GM06990 (cell line): Measurements from ENCODE around the gene MALL.

Source experiments
- DNase-seq: peaks from one replicate; pipeline ENCODE4 v3.0.0-alpha.2; 2011; ENCODE audit not compliant: insufficient read length; ENCODE audit errors: extremely low read depth
- H3K27me3 ChIP-seq: replicated peaks from 2 replicates; pipeline ENCODE4 v1.6.0; 2011; ENCODE audit warnings: low read length; ENCODE audit not compliant: control insufficient read depth, insufficient read depth
- H3K36me3 ChIP-seq: 2 replicates; pipeline ENCODE4 v1.5.1; 2011; ENCODE audit warnings: low read length; ENCODE audit not compliant: control insufficient read depth, insufficient read depth
- H3K4me3 ChIP-seq: replicated peaks from 2 replicates; pipeline ENCODE4 v1.5.1; 2011; ENCODE audit warnings: low read depth, mild to moderate bottlenecking, control low read depth, low read length
- CTCF ChIP-seq: IDR thresholded peaks from 2 replicates; pipeline ENCODE4 v1.5.1; 2011; ENCODE audit warnings: low read length, control low read depth, mild to moderate bottlenecking, inconsistent platforms; ENCODE audit not compliant: insufficient read depth, poor library complexity, severe bottlenecking

The MALL gene

GRCh38 chr2:110134025-110134424, 18.4 kb upstream of the MALL start:
- TF ChIP-seq CTCF = no peak
- Histone ChIP-seq H3K4me3 (no peak overlapping the region), H3K27me3 (no peaks in the 10 kb centered on the region), H3K36me3 (no peaks in the 10 kb centered on the region)
- DNase-seq = no peak

DNA sequence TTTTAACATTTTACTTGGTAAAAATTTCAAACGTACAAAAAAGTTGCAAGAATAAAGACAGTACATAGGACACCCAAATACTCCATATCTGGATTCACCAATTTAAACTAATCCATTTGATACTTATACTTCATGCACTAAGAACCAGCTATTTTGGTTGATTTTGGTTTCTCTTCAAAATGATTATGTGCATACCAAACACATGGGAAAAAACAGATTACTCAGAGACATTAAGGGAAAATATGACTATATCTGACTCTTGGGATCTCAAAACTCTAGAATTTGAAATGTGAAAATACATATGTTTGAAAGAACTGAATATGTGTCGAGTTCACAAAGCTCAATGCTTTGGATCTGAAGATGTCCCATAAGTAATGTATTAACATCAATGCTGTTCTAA, 15.5 kb upstream of the MALL start:
- Histone ChIP-seq H3K36me3 (no peaks in the 10 kb centered on the region), H3K4me3 (no peak overlapping the region), H3K27me3 (no peaks in the 10 kb centered on the region)
- TF ChIP-seq CTCF = no peak
- DNase-seq = no peak

DNA sequence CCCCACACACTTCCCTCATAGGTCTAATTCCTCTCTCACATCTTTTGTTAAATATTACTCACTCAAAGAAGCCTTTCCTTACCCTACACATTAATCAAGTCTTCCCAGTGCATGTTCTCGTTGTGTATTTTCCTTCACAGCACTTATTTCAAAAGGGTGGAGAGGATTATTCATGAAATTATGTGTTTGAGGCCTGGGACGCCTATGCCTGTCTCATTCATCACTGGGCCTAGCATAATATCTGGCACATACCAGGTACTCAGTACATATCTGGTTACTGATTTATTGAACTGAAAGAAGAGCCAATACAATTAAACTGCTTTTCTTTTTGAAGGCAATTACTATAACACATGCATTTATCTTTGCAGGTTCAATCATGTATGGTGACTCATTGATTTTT, 15.1 kb upstream of the MALL start:
- Histone ChIP-seq H3K4me3 (no peak overlapping the region), H3K27me3 (no peaks in the 10 kb centered on the region), H3K36me3 (no peaks in the 10 kb centered on the region)
- no peak for TF ChIP-seq CTCF
- no peak for DNase-seq

- H3K4me3 ChIP-seq = no peak overlapping the region
- DNase-seq = no peak
Observed at GRCh38 chr2:110126906-110127305, 11.3 kb upstream of the MALL start.

DNA sequence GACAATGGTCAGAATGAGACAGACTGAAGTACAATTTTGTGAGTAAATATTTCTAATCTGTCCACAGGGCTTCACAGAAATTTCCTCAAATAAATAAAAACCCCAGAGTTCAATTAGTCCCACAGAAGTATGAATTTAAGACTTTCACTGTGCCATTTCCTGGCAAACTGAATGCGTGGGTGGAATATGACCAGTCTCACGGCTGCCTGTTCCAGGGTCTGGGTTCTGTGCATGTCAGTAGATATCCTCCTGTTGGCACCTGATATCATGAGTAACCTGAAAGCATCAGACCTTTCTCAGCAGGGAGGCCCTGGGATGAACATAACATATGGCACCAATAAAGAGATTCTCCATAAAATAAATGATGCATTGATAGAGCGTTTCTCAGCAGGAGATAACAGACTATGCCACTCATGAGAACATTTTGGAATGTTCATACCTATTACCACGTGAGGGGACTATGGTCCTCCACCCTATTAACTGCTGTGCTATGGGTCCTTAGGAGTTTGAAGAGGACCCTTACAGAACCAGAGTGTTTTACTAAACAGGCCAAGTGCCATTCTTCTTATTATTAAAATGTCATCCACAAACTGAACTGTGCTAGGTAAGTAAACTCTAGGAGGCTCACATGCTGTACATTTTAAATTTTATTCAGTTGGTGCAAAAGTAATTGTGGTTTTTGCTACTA, 10.6 kb upstream of the MALL start:
- DNase-seq = no peak
- TF ChIP-seq CTCF = no peak
- no peaks in the 10 kb centered on the region for H3K36me3 ChIP-seq
- no peak overlapping the region for H3K4me3 ChIP-seq
- H3K27me3 ChIP-seq = no peaks in the 10 kb centered on the region; the same call in 1 of the 2 replicates

More at GRCh38 chr2:110126906-110127305, 11.3 kb upstream of the MALL start:
- no peak for TF ChIP-seq CTCF
- Histone ChIP-seq H3K27me3 (no peaks in the 10 kb centered on the region; the same call in 1 of the 2 replicates), H3K36me3 (no peaks in the 10 kb centered on the region)

DNA sequence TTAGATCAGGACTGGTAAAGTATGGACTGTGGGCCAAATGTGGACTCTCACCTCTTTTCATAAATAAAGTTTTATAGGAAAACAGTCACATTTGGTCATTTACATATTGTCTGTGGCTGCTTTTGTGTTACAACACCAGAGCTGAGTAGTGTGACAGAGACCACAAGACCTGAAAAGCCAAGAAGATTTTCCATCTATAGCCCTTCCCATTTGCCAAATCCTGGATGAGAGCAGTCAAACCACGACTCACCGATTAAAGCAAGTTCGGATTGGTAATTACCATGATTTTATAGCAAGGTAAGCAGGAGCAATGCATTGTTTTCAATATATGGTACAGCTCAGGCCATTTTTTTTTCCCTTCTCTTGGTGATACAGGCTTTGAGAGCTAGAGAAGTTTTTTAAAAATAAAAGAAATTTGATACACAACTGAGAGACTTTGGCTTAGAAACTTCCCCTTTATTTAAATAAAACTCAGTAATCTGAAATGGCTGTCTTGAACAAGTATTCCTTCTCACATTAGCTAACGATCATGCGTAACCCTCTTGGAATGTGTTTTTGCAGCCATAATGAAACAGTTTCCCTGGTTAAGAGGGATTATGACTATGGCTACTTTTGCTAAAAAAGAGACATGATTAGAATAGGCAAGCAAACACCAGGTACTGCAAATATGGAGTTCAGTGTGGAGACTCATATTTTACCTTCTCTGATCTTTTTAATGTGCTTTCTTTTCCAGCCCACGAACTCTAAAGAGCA, 9.5 kb upstream of the MALL start:
- no peak overlapping the region for H3K4me3 ChIP-seq
- no peaks in the 10 kb centered on the region for H3K36me3 ChIP-seq
- peaks cover 1% of the 10 kb centered on the region for H3K27me3 ChIP-seq
- DNase-seq = no peak
- no peak for TF ChIP-seq CTCF
